Bronchial epithelial cell (primary cell): ENCODE results near the gene TCF7L2. TPM values are rescaled to one million over a fixed set of nuclear protein-coding genes. Genes with fewer than 3 reads are reported as not detected.
A peak's percentile ranks its signal among the peaks of the same experiment; 100 is the strongest.

Source experiments
- DNase-seq: peaks from one replicate; pipeline ENCODE4 v3.0.0-alpha.2; 2010; ENCODE audit warnings: low read depth
- FAIRE-seq: peaks from 2 replicates; lab custom pipeline; 2011; peaks lifted over from hg19 to GRCh38; lab: Jason Lieb, UNC
- H3K27me3 ChIP-seq: 2 replicates; pipeline ENCODE4 v1.5.1; 2011; ENCODE audit warnings: low read length; ENCODE audit not compliant: control insufficient read depth, insufficient read depth
- H3K36me3 ChIP-seq: 2 replicates; pipeline ENCODE4 v1.5.1; 2011; ENCODE audit warnings: low read length; ENCODE audit not compliant: control insufficient read depth, insufficient read depth
- H3K4me3 ChIP-seq: 2 replicates; pipeline ENCODE4 v1.5.1; 2011; ENCODE audit warnings: mild to moderate bottlenecking, low read depth, low read length, control low read depth
- total RNA-seq: library from RNA; depleted of rRNA; stranded (reverse); fragments of >200 nt; gene quantifications from 2 replicates; pipeline ENCODE4 v1.2.1, GENCODE V29; 2014
- TF ChIP-seq, protein P1 (sequence below): IDR thresholded peaks from 2 replicates; pipeline ENCODE4 v1.5.1; 2011; ENCODE audit warnings: mild to moderate bottlenecking, moderate library complexity, low read length, control low read depth, inconsistent platforms; ENCODE audit not compliant: insufficient read depth, severe bottlenecking

The TCF7L2 gene
- total RNA-seq, 1 donor from 2014 or later = 1.1 TPM

DNA sequence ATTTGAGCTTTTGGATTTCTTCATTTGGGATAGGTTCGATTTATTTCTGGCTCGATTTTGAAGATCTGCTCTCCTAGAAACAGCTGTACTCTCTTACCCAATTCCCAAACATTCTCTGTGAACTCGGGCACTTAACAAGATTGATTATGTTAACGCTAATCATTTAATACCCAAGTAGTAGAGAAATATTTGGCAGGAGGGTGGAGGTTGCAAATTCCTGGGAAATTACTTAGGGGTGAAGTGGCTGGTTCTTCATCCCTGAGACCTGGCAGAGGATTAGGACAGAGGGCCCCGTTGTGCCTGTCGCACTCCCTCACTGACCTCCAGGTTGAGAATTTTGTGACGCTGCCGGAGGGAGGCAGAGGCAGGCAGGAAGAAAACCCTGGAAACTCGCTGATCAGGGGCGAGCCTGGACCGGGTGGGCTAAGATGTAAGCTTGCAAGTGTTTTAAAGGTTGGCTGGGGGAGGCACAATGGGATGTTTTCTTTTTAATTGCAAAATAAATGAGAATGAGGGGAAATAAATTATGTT, 182.6 kb downstream of the TCF7L2 start:
- FAIRE-seq = no peak
- TF ChIP-seq, protein P1, sequence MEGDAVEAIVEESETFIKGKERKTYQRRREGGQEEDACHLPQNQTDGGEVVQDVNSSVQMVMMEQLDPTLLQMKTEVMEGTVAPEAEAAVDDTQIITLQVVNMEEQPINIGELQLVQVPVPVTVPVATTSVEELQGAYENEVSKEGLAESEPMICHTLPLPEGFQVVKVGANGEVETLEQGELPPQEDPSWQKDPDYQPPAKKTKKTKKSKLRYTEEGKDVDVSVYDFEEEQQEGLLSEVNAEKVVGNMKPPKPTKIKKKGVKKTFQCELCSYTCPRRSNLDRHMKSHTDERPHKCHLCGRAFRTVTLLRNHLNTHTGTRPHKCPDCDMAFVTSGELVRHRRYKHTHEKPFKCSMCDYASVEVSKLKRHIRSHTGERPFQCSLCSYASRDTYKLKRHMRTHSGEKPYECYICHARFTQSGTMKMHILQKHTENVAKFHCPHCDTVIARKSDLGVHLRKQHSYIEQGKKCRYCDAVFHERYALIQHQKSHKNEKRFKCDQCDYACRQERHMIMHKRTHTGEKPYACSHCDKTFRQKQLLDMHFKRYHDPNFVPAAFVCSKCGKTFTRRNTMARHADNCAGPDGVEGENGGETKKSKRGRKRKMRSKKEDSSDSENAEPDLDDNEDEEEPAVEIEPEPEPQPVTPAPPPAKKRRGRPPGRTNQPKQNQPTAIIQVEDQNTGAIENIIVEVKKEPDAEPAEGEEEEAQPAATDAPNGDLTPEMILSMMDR = no peak
- H3K4me3 ChIP-seq = no peak overlapping the region

DNA sequence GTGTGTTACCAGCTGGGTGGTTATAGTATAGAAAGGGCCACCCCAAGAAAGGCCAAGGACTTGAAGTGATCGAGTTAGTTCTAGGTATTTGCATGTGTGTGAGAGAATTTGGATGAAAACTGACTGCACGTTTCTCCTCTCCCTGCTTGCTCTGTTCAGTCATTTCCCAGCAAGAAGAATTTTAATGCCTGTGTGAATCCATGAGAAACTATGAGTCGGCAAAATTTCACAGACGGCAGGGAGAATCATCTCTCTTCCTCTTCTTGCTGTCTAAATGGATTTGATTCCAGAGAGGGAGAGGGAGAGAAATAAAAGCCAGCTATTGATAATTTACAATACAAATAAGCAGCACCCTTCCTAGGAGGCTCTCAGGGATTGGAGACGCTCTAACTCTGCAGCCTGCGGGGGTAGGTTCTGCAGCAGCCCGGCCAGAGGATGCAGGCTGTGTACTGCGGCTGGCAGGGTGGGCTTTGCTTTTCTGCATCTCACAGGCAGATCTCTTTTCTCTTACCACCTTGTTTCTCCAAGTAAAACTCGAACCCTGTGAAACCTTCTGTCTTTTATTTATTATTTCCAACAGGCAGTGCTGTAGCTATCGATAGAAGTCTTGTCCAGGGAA, 183.6 kb downstream of the TCF7L2 start:
- FAIRE-seq (no peak), DNase-seq (no peak)
- H3K27me3 ChIP-seq = no peaks in the 10 kb centered on the region
- no peak overlapping the region for H3K4me3 ChIP-seq
- TF ChIP-seq, protein P1 = no peak
- H3K36me3 ChIP-seq = no peaks in the 10 kb centered on the region

More for the DNA sequence above, 182.6 kb downstream of the TCF7L2 start:
- Histone ChIP-seq H3K36me3 (no peaks in the 10 kb centered on the region), H3K27me3 (no peaks in the 10 kb centered on the region)
- DNase-seq = no peak

DNA sequence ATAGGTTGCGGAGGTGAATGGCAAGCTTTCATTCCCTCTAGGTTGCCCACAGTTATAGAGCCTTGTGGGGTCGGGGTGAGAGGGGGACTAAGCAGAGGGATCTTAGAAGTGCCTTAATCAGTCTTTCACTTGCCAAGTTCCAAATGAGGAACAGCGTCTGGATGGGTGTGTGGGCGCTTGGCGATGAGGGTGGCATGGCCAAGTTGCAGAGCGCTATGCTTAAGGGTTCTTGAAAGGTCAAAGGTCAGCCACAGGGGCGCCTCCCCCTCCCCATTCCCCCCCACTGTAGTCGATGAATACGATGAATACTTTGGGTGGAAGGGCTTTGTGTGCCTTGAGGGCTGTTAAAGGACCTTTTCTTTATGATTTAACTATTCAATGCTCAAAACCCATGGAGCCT, 185.0 kb downstream of the TCF7L2 start:
- TF ChIP-seq, protein P1 = no peak
- no peaks in the 10 kb centered on the region for H3K27me3 ChIP-seq
- DNase-seq (no peak), FAIRE-seq (no peak)
- H3K36me3 ChIP-seq = no peaks in the 10 kb centered on the region
- H3K4me3 ChIP-seq = no peak overlapping the region

DNA sequence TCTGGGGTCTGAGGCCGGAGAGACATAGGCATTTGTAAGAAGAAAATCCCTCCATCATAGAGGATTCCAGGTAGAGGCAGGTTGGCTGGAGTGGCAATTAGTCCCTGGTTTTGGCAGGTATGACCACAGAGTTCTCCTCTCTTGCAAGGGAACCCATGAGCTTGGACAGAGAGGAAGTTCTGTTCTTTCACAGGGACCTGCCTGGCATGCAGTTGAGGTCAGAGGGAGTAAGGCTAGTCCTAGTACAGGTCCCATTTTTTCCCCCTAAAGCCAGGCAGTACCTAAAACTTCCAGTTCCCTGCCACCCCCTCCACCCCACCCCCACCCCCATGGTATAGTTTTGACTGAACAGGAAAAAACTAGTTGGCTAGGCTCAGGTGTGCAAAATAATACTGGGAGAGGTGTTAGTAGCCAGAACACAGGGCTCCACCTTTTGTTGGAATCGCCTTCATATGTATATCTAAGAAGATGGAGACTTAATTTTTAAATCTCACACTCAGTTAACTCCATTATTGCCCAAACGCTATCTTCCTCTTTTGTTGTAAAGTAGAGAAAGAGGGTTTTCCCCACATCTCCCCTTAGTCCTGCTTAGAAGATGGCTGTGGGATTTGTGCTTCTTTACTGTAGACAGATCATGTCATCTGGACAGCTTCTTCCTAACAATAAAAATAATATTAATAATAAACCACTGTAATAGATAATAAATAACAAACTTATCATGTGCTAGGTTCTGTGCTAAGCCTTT, 188.1 kb downstream of the TCF7L2 start:
- TF ChIP-seq, protein P1 = no peak
- FAIRE-seq = no peak
- H3K4me3 ChIP-seq = no peak overlapping the region
- no peaks in the 10 kb centered on the region for H3K27me3 ChIP-seq
- no peaks in the 10 kb centered on the region for H3K36me3 ChIP-seq
- no peak for DNase-seq

DNA sequence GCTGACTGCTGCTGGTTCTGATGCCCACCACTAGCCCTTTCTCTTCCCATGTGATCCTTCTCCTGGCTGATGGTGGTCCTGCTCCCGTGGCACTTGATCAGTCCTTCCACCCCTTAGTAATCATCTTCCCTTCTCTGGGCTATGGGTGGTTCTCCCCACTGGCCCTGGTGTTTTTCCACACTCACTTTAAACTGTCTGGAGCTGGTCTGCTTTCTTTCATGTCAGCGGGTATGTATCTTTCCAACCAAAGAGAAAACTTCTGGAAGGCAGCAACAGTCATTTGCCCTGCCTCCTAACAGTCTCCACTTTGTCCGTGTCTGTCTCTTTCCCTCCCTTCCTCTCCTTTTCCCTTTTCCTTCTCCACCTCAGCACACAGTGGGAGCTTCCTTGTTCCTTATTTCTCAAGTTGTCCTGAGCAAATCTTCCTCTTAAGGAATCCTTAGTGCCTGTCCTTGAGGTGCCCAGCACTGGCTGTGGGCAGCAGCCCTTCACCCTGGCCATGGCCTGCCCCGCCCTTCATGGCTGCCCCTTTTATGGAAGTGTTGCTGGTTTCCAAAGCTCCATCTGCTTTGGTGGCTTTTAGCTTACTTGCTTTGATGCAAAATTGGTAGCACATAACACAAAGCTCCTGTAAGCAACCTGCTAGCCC, 189.0 kb downstream of the TCF7L2 start:
- H3K36me3 ChIP-seq = no peaks in the 10 kb centered on the region
- DNase-seq (no peak), FAIRE-seq (peak; percentile 94)
- H3K27me3 ChIP-seq = no peaks in the 10 kb centered on the region
- no peak overlapping the region for H3K4me3 ChIP-seq
- TF ChIP-seq, protein P1 = no peak
